ENCODE measurements around the gene NT5DC2. TPM values are rescaled to one million over a fixed set of nuclear protein-coding genes. Genes with fewer than 3 reads are reported as not detected.

The NT5DC2 gene
- total and polyA plus RNA-seq, 2 donors (not counting 1 experiment from before 2014, with no cell fraction given), result 20.3 to 61.5 TPM

- H3K36me3 ChIP-seq (ENCODE audit: control insufficient read depth, insufficient read depth, low read length), result peaks cover 23% of the 10 kb centered on the region
- no peak overlapping the region for H3K9ac ChIP-seq (ENCODE audit: insufficient read depth, low read length)
- H3K4me2 ChIP-seq (ENCODE audit: extremely low read depth, insufficient read depth, low read length), result no peak overlapping the region
- peaks cover 8% of the 10 kb centered on the region for H3K4me1 ChIP-seq (ENCODE audit: control insufficient read depth, extremely low read depth, insufficient read depth, low read length)
- H3K79me2 ChIP-seq (ENCODE audit: control insufficient read depth, insufficient read depth, low read length), result no peaks in the 10 kb centered on the region
- TF ChIP-seq CTCF (conservative IDR thresholded peaks at IDR 0.05 in 1 of 2, IDR thresholded peaks at IDR 0.05 in 1 of 2; ENCODE audit: low read depth in 1 of 2, low read length in 2 of 2) (no peak), EZH2 (IDR thresholded peaks at IDR 0.05; ENCODE audit: low read length, missing control alignments) (no peak)
- H3K4me3 ChIP-seq (replicated peaks in 1 of 4; ENCODE audit: control extremely low read depth in 1 of 4, insufficient read depth in 1 of 4, low read depth in 3 of 4, low read length in 4 of 4), result no peak overlapping the region
- no peaks in the 10 kb centered on the region for H3K27me3 ChIP-seq (ENCODE audit: control insufficient read depth, insufficient read depth, low read length)
- no peak for DNase-seq (ENCODE audit: low read depth in 2 of 2)
- H4K20me1 ChIP-seq (ENCODE audit: control insufficient read depth, extremely low read depth, insufficient read depth, low read length), result no peaks in the 10 kb centered on the region
- H2AFZ ChIP-seq (ENCODE audit: low read length), result no peak overlapping the region
- H3K27ac ChIP-seq (ENCODE audit: insufficient read depth, low read length), result no peak overlapping the region
- no peaks in the 10 kb centered on the region for H3K9me3 ChIP-seq (ENCODE audit: control insufficient read depth, insufficient read depth, low read depth, low read length)
These were observed 11.6 kb downstream of the NT5DC2 start for GRCh38 chr3:52521881-52522650.

GRCh38 chr3:52521488-52521824 is 12.2 kb downstream of the NT5DC2 start:
- Histone ChIP-seq H3K9me3 (ENCODE audit: control insufficient read depth, insufficient read depth, low read depth, low read length) (no peaks in the 10 kb centered on the region), H3K79me2 (ENCODE audit: control insufficient read depth, insufficient read depth, low read length) (no peaks in the 10 kb centered on the region), H3K4me2 (ENCODE audit: extremely low read depth, insufficient read depth, low read length) (no peak overlapping the region), H3K36me3 (ENCODE audit: control insufficient read depth, insufficient read depth, low read length) (peaks cover 22% of the 10 kb centered on the region), H3K27me3 (ENCODE audit: control insufficient read depth, insufficient read depth, low read length) (no peaks in the 10 kb centered on the region), H3K4me3 (replicated peaks in 1 of 4; ENCODE audit: control extremely low read depth in 1 of 4, insufficient read depth in 1 of 4, low read depth in 3 of 4, low read length in 4 of 4) (no peak overlapping the region), H3K27ac (ENCODE audit: insufficient read depth, low read length) (no peak overlapping the region), H4K20me1 (ENCODE audit: control insufficient read depth, extremely low read depth, insufficient read depth, low read length) (no peaks in the 10 kb centered on the region), H3K4me1 (ENCODE audit: control insufficient read depth, extremely low read depth, insufficient read depth, low read length) (peaks cover 7% of the 10 kb centered on the region), H2AFZ (ENCODE audit: low read length) (no peak overlapping the region), H3K9ac (ENCODE audit: insufficient read depth, low read length) (no peak overlapping the region)
- no peak for TF ChIP-seq CTCF (conservative IDR thresholded peaks at IDR 0.05 in 1 of 2, IDR thresholded peaks at IDR 0.05 in 1 of 2; ENCODE audit: low read depth in 1 of 2, low read length in 2 of 2)
- TF ChIP-seq EZH2 (IDR thresholded peaks at IDR 0.05; ENCODE audit: low read length, missing control alignments), result no peak
- DNase-seq (ENCODE audit: low read depth in 2 of 2), result no peak

- no peak for TF ChIP-seq EZH2 (IDR thresholded peaks at IDR 0.05; ENCODE audit: low read length, missing control alignments)
- Histone ChIP-seq H3K27ac (ENCODE audit: insufficient read depth, low read length) (no peak overlapping the region), H3K27me3 (ENCODE audit: control insufficient read depth, insufficient read depth, low read length) (no peaks in the 10 kb centered on the region), H3K9me3 (ENCODE audit: control insufficient read depth, insufficient read depth, low read depth, low read length) (no peaks in the 10 kb centered on the region), H3K4me1 (ENCODE audit: control insufficient read depth, extremely low read depth, insufficient read depth, low read length) (peaks cover 5% of the 10 kb centered on the region), H3K4me3 (replicated peaks in 1 of 4; ENCODE audit: control extremely low read depth in 1 of 4, insufficient read depth in 1 of 4, low read depth in 3 of 4, low read length in 4 of 4) (no peak overlapping the region), H3K79me2 (ENCODE audit: control insufficient read depth, insufficient read depth, low read length) (no peaks in the 10 kb centered on the region), H4K20me1 (ENCODE audit: control insufficient read depth, extremely low read depth, insufficient read depth, low read length) (no peaks in the 10 kb centered on the region), H3K9ac (ENCODE audit: insufficient read depth, low read length) (no peak overlapping the region), H3K36me3 (ENCODE audit: control insufficient read depth, insufficient read depth, low read length) (peaks cover 17% of the 10 kb centered on the region), H3K4me2 (ENCODE audit: extremely low read depth, insufficient read depth, low read length) (no peak overlapping the region), H2AFZ (ENCODE audit: low read length) (no peak overlapping the region)
- no peak for DNase-seq (ENCODE audit: low read depth in 2 of 2)
These were observed 12.8 kb downstream of the NT5DC2 start for GRCh38 chr3:52520716-52521487.

Measured in fibroblast of lung (primary cell).